Activated T-cell treated with anti-CD3 and anti-CD28 coated beads, Interleukin-2, amount 50 U/mL, for 24 hours (primary cell): Measurements from ENCODE around the gene CHN2.

Source experiments
- DNase-seq: peaks from one replicate; pipeline ENCODE4 v3.0.0-alpha.2; 2020
- H3K27ac Mint-ChIP-seq: 2 replicates; pipeline ENCODE4 v1.8.0; 2020; ENCODE audit warnings: mild to moderate bottlenecking, mixed read lengths
- H3K27me3 Mint-ChIP-seq: 2 replicates; pipeline ENCODE4 v1.8.0; 2020; ENCODE audit warnings: mixed read lengths
- H3K36me3 Mint-ChIP-seq: 2 replicates; pipeline ENCODE4 v1.8.0; 2020; ENCODE audit warnings: low read depth, mixed read lengths
- H3K4me1 Mint-ChIP-seq: 2 replicates; pipeline ENCODE4 v1.8.0; 2020; ENCODE audit warnings: low read depth, mixed read lengths
- H3K4me3 Mint-ChIP-seq: 2 replicates; pipeline ENCODE4 v1.8.0; 2020; ENCODE audit warnings: mild to moderate bottlenecking, moderate library complexity, mixed read lengths
- H3K9me3 Mint-ChIP-seq: 2 replicates; pipeline ENCODE4 v1.8.0; 2020; ENCODE audit warnings: mixed read lengths

The CHN2 gene

GRCh38 chr7:29426587-29426986 is 232.0 kb downstream of the CHN2 start:
- DNase-seq: no peak
- Mint-ChIP-seq H3K9me3 (no peaks in the 10 kb centered on the region), H3K4me3 (no peak overlapping the region), H3K27me3 (no peaks in the 10 kb centered on the region), H3K36me3 (no peaks in the 10 kb centered on the region), H3K27ac (no peak overlapping the region), H3K4me1 (no peaks in the 10 kb centered on the region)

GRCh38 chr7:29429401-29429800 is 234.8 kb downstream of the CHN2 start:
- H3K27ac Mint-ChIP-seq: no peak overlapping the region
- no peak overlapping the region for H3K4me3 Mint-ChIP-seq
- H3K36me3 Mint-ChIP-seq: no peaks in the 10 kb centered on the region
- H3K4me1 Mint-ChIP-seq: no peaks in the 10 kb centered on the region
- no peaks in the 10 kb centered on the region for H3K27me3 Mint-ChIP-seq
- no peaks in the 10 kb centered on the region for H3K9me3 Mint-ChIP-seq
- no peak for DNase-seq

GRCh38 chr7:29430279-29430949 is 235.8 kb downstream of the CHN2 start:
- no peaks in the 10 kb centered on the region for H3K27me3 Mint-ChIP-seq
- no peaks in the 10 kb centered on the region for H3K4me1 Mint-ChIP-seq
- no peaks in the 10 kb centered on the region for H3K36me3 Mint-ChIP-seq
- H3K9me3 Mint-ChIP-seq: no peaks in the 10 kb centered on the region
- H3K27ac Mint-ChIP-seq: no peak overlapping the region
- no peak for DNase-seq
- H3K4me3 Mint-ChIP-seq: no peak overlapping the region

- H3K9me3 Mint-ChIP-seq: no peaks in the 10 kb centered on the region
- H3K4me1 Mint-ChIP-seq: no peaks in the 10 kb centered on the region
- no peaks in the 10 kb centered on the region for H3K27me3 Mint-ChIP-seq
- no peak for DNase-seq
- no peak overlapping the region for H3K27ac Mint-ChIP-seq
- no peaks in the 10 kb centered on the region for H3K36me3 Mint-ChIP-seq
- H3K4me3 Mint-ChIP-seq: no peak overlapping the region
Observed at GRCh38 chr7:29431686-29432085, 237.1 kb downstream of the CHN2 start.

- H3K4me1 Mint-ChIP-seq: no peaks in the 10 kb centered on the region
- no peak for DNase-seq
- no peaks in the 10 kb centered on the region for H3K27me3 Mint-ChIP-seq
- H3K9me3 Mint-ChIP-seq: no peaks in the 10 kb centered on the region
- no peaks in the 10 kb centered on the region for H3K36me3 Mint-ChIP-seq
- no peak overlapping the region for H3K27ac Mint-ChIP-seq
- H3K4me3 Mint-ChIP-seq: no peak overlapping the region
Observed at GRCh38 chr7:29432721-29433120, 238.1 kb downstream of the CHN2 start.

- Mint-ChIP-seq H3K9me3 (no peaks in the 10 kb centered on the region), H3K4me1 (no peaks in the 10 kb centered on the region), H3K36me3 (no peaks in the 10 kb centered on the region), H3K27me3 (no peaks in the 10 kb centered on the region), H3K27ac (no peak overlapping the region), H3K4me3 (no peak overlapping the region)
- DNase-seq: no peak
Observed at GRCh38 chr7:29434380-29434768, 239.8 kb downstream of the CHN2 start.

GRCh38 chr7:29435167-29435566 is 240.6 kb downstream of the CHN2 start:
- Mint-ChIP-seq H3K4me1 (no peaks in the 10 kb centered on the region), H3K36me3 (no peaks in the 10 kb centered on the region), H3K9me3 (no peaks in the 10 kb centered on the region), H3K27ac (no peak overlapping the region), H3K27me3 (no peaks in the 10 kb centered on the region), H3K4me3 (no peak overlapping the region)
- no peak for DNase-seq

GRCh38 chr7:29435902-29436301 is 241.3 kb downstream of the CHN2 start:
- no peak for DNase-seq
- Mint-ChIP-seq H3K4me1 (no peaks in the 10 kb centered on the region), H3K27me3 (no peaks in the 10 kb centered on the region), H3K9me3 (no peaks in the 10 kb centered on the region), H3K4me3 (no peak overlapping the region), H3K27ac (no peak overlapping the region), H3K36me3 (no peaks in the 10 kb centered on the region)

- no peak for DNase-seq
- Mint-ChIP-seq H3K36me3 (no peaks in the 10 kb centered on the region), H3K27me3 (no peaks in the 10 kb centered on the region), H3K27ac (no peak overlapping the region), H3K4me3 (no peak overlapping the region), H3K4me1 (no peaks in the 10 kb centered on the region), H3K9me3 (no peaks in the 10 kb centered on the region)
Observed at GRCh38 chr7:29442146-29442545, 247.6 kb downstream of the CHN2 start.

- Mint-ChIP-seq H3K9me3 (no peaks in the 10 kb centered on the region), H3K27ac (no peak overlapping the region), H3K36me3 (no peaks in the 10 kb centered on the region), H3K4me1 (no peaks in the 10 kb centered on the region), H3K4me3 (no peak overlapping the region), H3K27me3 (no peaks in the 10 kb centered on the region)
- DNase-seq: no peak
Observed at GRCh38 chr7:29443552-29443951, 249.0 kb downstream of the CHN2 start.

- H3K4me3 Mint-ChIP-seq: no peak overlapping the region
- no peaks in the 10 kb centered on the region for H3K36me3 Mint-ChIP-seq
- H3K27me3 Mint-ChIP-seq: no peaks in the 10 kb centered on the region
- H3K4me1 Mint-ChIP-seq: no peaks in the 10 kb centered on the region
- no peak overlapping the region for H3K27ac Mint-ChIP-seq
- DNase-seq: no peak
- H3K9me3 Mint-ChIP-seq: no peaks in the 10 kb centered on the region
Observed at GRCh38 chr7:29444267-29444666, 249.7 kb downstream of the CHN2 start.

- no peaks in the 10 kb centered on the region for H3K9me3 Mint-ChIP-seq
- H3K27me3 Mint-ChIP-seq: no peaks in the 10 kb centered on the region
- H3K27ac Mint-ChIP-seq: no peak overlapping the region
- H3K4me1 Mint-ChIP-seq: no peaks in the 10 kb centered on the region
- H3K36me3 Mint-ChIP-seq: no peaks in the 10 kb centered on the region
- no peak overlapping the region for H3K4me3 Mint-ChIP-seq
- DNase-seq: no peak
Observed at GRCh38 chr7:29445736-29446135, 251.2 kb downstream of the CHN2 start.

- H3K9me3 Mint-ChIP-seq: no peaks in the 10 kb centered on the region
- H3K4me3 Mint-ChIP-seq: no peak overlapping the region
- H3K27me3 Mint-ChIP-seq: no peaks in the 10 kb centered on the region
- DNase-seq: no peak
- H3K4me1 Mint-ChIP-seq: no peaks in the 10 kb centered on the region
- H3K27ac Mint-ChIP-seq: no peak overlapping the region
- H3K36me3 Mint-ChIP-seq: no peaks in the 10 kb centered on the region
Observed at GRCh38 chr7:29447828-29448227, 253.3 kb downstream of the CHN2 start.

GRCh38 chr7:29449569-29450260 is 255.1 kb downstream of the CHN2 start:
- H3K4me3 Mint-ChIP-seq: no peak overlapping the region
- no peaks in the 10 kb centered on the region for H3K9me3 Mint-ChIP-seq
- no peaks in the 10 kb centered on the region for H3K36me3 Mint-ChIP-seq
- H3K27ac Mint-ChIP-seq: no peak overlapping the region
- H3K4me1 Mint-ChIP-seq: no peaks in the 10 kb centered on the region
- DNase-seq: no peak
- no peaks in the 10 kb centered on the region for H3K27me3 Mint-ChIP-seq

- H3K36me3 Mint-ChIP-seq: no peaks in the 10 kb centered on the region
- DNase-seq: no peak
- H3K27ac Mint-ChIP-seq: no peak overlapping the region
- no peaks in the 10 kb centered on the region for H3K9me3 Mint-ChIP-seq
- no peaks in the 10 kb centered on the region for H3K27me3 Mint-ChIP-seq
- H3K4me1 Mint-ChIP-seq: no peaks in the 10 kb centered on the region
- H3K4me3 Mint-ChIP-seq: no peak overlapping the region
Observed at GRCh38 chr7:29453021-29453420, 258.4 kb downstream of the CHN2 start.
